HL-60 (cell line): Measurements from ENCODE around the gene LCN6.

Source experiments
- DNase-seq, 2 experiments: peaks; one replicate each; pipeline ENCODE4 v3.0.0-alpha.2; 2010 to 2020; ENCODE audit warnings: low read depth in 1 of 2, low spot score in 1 of 2
- H3K27ac ChIP-seq: fragments of 250-450 bp; sonication (Bioruptor Pico); replicated peaks from 2 replicates; pipeline ENCODE4 v1.5.1; 2020; ENCODE audit warnings: mild to moderate bottlenecking, moderate library complexity
- H3K27me3 ChIP-seq: fragments of 250-450 bp; sonication (Bioruptor Pico); 2 replicates; pipeline ENCODE4 v1.5.1; 2021; ENCODE audit warnings: mild to moderate bottlenecking, moderate library complexity; ENCODE audit not compliant: insufficient read depth, poor library complexity, severe bottlenecking
- H3K4me3 ChIP-seq: replicated peaks from 2 replicates; pipeline ENCODE4 v1.5.1; 2011; ENCODE audit warnings: mild to moderate bottlenecking, control low read depth, low read length; ENCODE audit not compliant: insufficient read depth
- CTCF ChIP-seq: IDR thresholded peaks from one replicate; pipeline ENCODE4 v1.5.1; 2011; ENCODE audit warnings: low read length, control low read depth, inconsistent platforms; ENCODE audit not compliant: insufficient read depth
- GABPA ChIP-seq: IDR thresholded peaks from 2 replicates; pipeline ENCODE4 v1.6.1; 2012; ENCODE audit warnings: low read depth
- POLR2AphosphoS5 ChIP-seq: IDR thresholded peaks from 2 replicates; pipeline ENCODE4 v1.6.1; 2012; ENCODE audit warnings: low read depth
- REST ChIP-seq: IDR thresholded peaks from 2 replicates; pipeline ENCODE4 v1.6.1; 2012; ENCODE audit warnings: low read depth; ENCODE audit not compliant: insufficient replicate concordance
- SPI1 ChIP-seq: IDR thresholded peaks from 2 replicates; pipeline ENCODE4 v1.6.1; 2012; ENCODE audit warnings: low read depth, mild to moderate bottlenecking, borderline replicate concordance

Gene LCN6

DNA sequence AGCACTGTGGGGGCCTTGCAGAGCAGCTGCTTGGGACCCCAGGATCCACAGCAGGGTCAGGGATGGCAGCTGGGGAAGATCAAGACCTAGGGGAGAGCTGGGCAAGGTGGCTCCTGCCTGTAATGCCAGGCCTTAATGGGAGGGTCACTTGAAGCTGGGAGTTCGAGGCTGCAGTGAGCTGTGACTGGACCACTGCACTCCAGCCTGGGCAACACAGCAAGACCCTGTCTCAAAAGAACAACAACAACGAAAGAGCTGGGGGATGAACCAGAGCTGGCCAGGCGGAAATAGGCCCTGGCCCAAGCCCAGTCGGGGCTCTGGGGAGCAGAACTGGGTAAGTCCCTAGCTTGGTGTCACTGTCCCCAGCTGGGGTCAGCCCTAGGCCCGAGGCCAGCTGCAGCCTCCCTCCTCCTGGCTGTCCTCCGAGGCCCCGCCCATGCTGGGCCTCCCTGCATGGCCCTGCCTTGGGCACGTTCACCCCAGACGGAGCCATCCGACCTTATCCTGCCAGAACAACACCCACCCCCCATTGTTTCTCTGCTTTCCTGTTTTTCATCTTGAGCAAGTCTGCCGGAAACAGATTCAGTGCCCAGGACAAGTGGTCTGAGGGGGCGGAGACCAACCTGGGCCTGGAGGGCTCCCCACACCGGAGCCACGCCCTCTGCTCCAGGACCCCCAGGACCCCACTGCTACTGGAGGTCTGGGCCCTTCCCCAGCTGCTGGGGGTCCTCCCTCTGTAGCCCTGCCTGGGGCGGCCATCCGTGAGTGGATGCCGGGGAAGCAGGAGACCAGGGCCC is 34.0 kb downstream of the LCN6 start:
- Histone ChIP-seq H3K4me3 (no peak overlapping the region), H3K27ac (no peak overlapping the region)
- TF ChIP-seq REST (no peak), GABPA (no peak)

GRCh38 chr9:136713550-136713949 is 34.8 kb downstream of the LCN6 start:
- TF ChIP-seq SPI1 (no peak), CTCF (no peak), REST (no peak), POLR2AphosphoS5 (no peak), GABPA (no peak)
- DNase-seq, result no peak
- H3K27me3 ChIP-seq, result no peaks in the 10 kb centered on the region
- H3K27ac ChIP-seq, result no peak overlapping the region
- no peak overlapping the region; the same call in 1 of the 2 replicates for H3K4me3 ChIP-seq

More for the DNA sequence above, 34.0 kb downstream of the LCN6 start:
- no peak for DNase-seq
- H3K27me3 ChIP-seq, result no peaks in the 10 kb centered on the region

DNA sequence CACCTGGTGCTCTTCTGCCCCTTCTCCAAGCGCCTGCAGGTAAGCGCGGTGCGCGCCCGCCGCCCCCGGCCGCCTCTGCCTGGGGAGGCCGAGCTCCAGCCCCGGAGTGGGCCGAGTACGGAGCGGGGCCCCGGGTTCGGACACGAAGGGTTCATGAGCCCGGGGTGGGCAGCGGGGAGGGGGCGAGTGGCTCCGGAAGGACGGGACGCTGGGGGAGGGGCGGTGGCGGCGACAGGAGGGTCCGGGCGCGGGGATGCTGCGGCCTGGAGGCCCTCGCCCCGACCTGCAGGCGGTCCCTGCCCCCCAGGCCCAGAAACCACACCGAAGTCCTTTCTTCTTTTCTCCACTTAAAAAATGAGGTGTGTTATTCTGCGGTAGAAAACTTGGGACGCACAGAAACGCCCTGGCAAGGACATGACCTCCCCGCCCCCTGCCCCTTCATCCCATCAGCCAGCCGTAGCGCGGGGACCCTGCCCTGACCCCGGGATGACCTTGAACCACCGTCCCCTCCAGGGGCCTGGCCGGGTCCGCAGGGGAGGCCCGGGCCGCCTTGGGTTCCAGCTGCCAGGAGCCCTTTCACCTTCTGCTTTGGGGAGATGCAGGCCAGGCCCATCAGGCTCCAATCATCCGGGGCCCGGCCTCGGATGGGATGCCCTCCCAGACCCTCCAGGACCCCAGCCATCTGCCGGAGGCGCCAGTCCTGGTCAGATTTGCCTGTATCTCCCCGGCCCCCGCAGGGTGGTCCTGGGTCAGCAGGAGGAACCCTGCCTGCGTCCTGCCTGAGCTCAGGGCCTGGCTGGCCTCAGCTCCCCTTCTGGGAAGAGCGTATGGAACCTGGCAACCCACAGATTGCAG is 35.4 kb downstream of the LCN6 start:
- Histone ChIP-seq H3K27me3 (no peaks in the 10 kb centered on the region), H3K27ac (no peak overlapping the region), H3K4me3 (peak overlapping the region; percentile 49)
- no peak for TF ChIP-seq GABPA
- no peak for TF ChIP-seq SPI1
- no peak for TF ChIP-seq POLR2AphosphoS5
- TF ChIP-seq CTCF, result no peak
- TF ChIP-seq REST, result no peak
- no peak for DNase-seq
